Measurements from ENCODE around the gene PAX2.

PAX2 gene

GRCh38 chr10:100792574-100792973 lies 47.2 kb downstream of the PAX2 start:
- ChIA-PET POLR2A (no interaction called here), CTCF (interaction anchor here (1.7 kb wide), 1 partner anchor 14 kb away, joined by 4 read pairs; no protein-coding TSS in a partner anchor)
- TF ChIP-seq CTCF (IDR thresholded peaks at IDR 0.05; ENCODE audit: control extremely low read depth, extremely low read depth, low read depth, missing control alignments), result no peak
- DNase-seq (ENCODE audit: extremely low spot score), result no peak

- ChIA-PET CTCF (interaction anchor here (1.7 kb wide), 1 partner anchor 14 kb away, joined by 4 read pairs; no protein-coding TSS in a partner anchor), POLR2A (no interaction called here)
- DNase-seq (ENCODE audit: extremely low spot score), result no peak
- TF ChIP-seq CTCF (IDR thresholded peaks at IDR 0.05; ENCODE audit: control extremely low read depth, extremely low read depth, low read depth, missing control alignments), result no peak
Measured at GRCh38 chr10:100793055-100793454, 47.7 kb downstream of the PAX2 start.

- POLR2A ChIA-PET, result no interaction called here
- no peak for TF ChIP-seq CTCF (IDR thresholded peaks at IDR 0.05; ENCODE audit: control extremely low read depth, extremely low read depth, low read depth, missing control alignments)
- CTCF ChIA-PET, result no interaction called here
- DNase-seq (ENCODE audit: extremely low spot score), result no peak
Measured at GRCh38 chr10:100799881-100800280, 54.5 kb downstream of the PAX2 start.

- no peak for DNase-seq (ENCODE audit: extremely low spot score)
- CTCF ChIA-PET, result no interaction called here
- no peak for TF ChIP-seq CTCF (IDR thresholded peaks at IDR 0.05; ENCODE audit: control extremely low read depth, extremely low read depth, low read depth, missing control alignments)
- POLR2A ChIA-PET, result no interaction called here
Measured at GRCh38 chr10:100800931-100801330, 55.5 kb downstream of the PAX2 start.

- no peak for DNase-seq (ENCODE audit: extremely low spot score)
- CTCF ChIA-PET, result interaction anchor here (0.9 kb wide), 1 partner anchor 18 kb away, joined by 3 read pairs; no protein-coding TSS in a partner anchor
- POLR2A ChIA-PET, result no interaction called here
- no peak for TF ChIP-seq CTCF (IDR thresholded peaks at IDR 0.05; ENCODE audit: control extremely low read depth, extremely low read depth, low read depth, missing control alignments)
Measured at GRCh38 chr10:100802196-100802595, 56.8 kb downstream of the PAX2 start.

GRCh38 chr10:100802607-100803006 lies 57.2 kb downstream of the PAX2 start:
- no peak for TF ChIP-seq CTCF (IDR thresholded peaks at IDR 0.05; ENCODE audit: control extremely low read depth, extremely low read depth, low read depth, missing control alignments)
- CTCF ChIA-PET, result interaction anchor here (0.9 kb wide), 1 partner anchor 18 kb away, joined by 3 read pairs; no protein-coding TSS in a partner anchor
- POLR2A ChIA-PET, result no interaction called here
- DNase-seq (ENCODE audit: extremely low spot score), result no peak

- CTCF ChIA-PET, result no interaction called here
- POLR2A ChIA-PET, result no interaction called here
- DNase-seq (ENCODE audit: extremely low spot score), result no peak
- no peak for TF ChIP-seq CTCF (IDR thresholded peaks at IDR 0.05; ENCODE audit: control extremely low read depth, extremely low read depth, low read depth, missing control alignments)
Measured at GRCh38 chr10:100803492-100803891, 58.1 kb downstream of the PAX2 start.
